ENCODE data around the gene ABRACL. TPM values are rescaled to one million over a fixed set of nuclear protein-coding genes. Genes with fewer than 3 reads are reported as not detected.
"Not testable (repeated sequence)": the region's sequence is repeated elsewhere in the genome, so short reads cannot be mapped to it uniquely, and the experiment has no call there.

Gene ABRACL
- total RNA-seq, 4 donors from 2014 or later = 33.3 to 75.1 (median 42.5) TPM

GRCh38 chr6:139047677-139048076, 19.1 kb downstream of the ABRACL start:
- no peak for TF ChIP-seq CTCF (IDR thresholded peaks at IDR 0.05)
- TF ChIP-seq POLR2A (IDR thresholded peaks at IDR 0.05) = no peak
- no peaks in the 10 kb centered on the region for H3K9me3 ChIP-seq

GRCh38 chr6:139048912-139049311, 20.4 kb downstream of the ABRACL start:
- not testable (repeated sequence) for H3K9me3 ChIP-seq, H3K27me3 ChIP-seq, H3K27ac ChIP-seq, H3K4me1 ChIP-seq, DNase-seq, H3K4me3 ChIP-seq, H3K36me3 ChIP-seq

More at GRCh38 chr6:139047677-139048076, 19.1 kb downstream of the ABRACL start:
- Histone ChIP-seq H3K36me3 (peaks cover 0 to 12% (median 0%) of the 10 kb centered on the region in 3 donors), H3K27ac (no peak overlapping the region), H3K4me1 (no peaks in the 10 kb centered on the region), H3K27me3 (no peaks in the 10 kb centered on the region), H3K4me3 (no peak overlapping the region)
- DNase-seq = no peak

- H3K27ac ChIP-seq, H3K4me3 ChIP-seq, DNase-seq, H3K4me1 ChIP-seq, H3K9me3 ChIP-seq, H3K27me3 ChIP-seq, H3K36me3 ChIP-seq: not testable (repeated sequence)
These were observed 21.7 kb downstream of the ABRACL start for GRCh38 chr6:139050131-139050769.

GRCh38 chr6:139050770-139051313, 22.3 kb downstream of the ABRACL start:
- Histone ChIP-seq H3K4me3 (no peak overlapping the region), H3K27me3 (no peaks in the 10 kb centered on the region), H3K27ac (no peak overlapping the region), H3K36me3 (no peaks in the 10 kb centered on the region), H3K9me3 (no peaks in the 10 kb centered on the region), H3K4me1 (no peaks in the 10 kb centered on the region)
- no peak for TF ChIP-seq POLR2A (IDR thresholded peaks at IDR 0.05)
- TF ChIP-seq CTCF (IDR thresholded peaks at IDR 0.05) = peak in 1 of 6 experiments; percentile 10
- DNase-seq = no peak

GRCh38 chr6:139051396-139052060, 23.0 kb downstream of the ABRACL start:
- Histone ChIP-seq H3K36me3 (no peaks in the 10 kb centered on the region), H3K27me3 (no peaks in the 10 kb centered on the region), H3K9me3 (no peaks in the 10 kb centered on the region), H3K27ac (no peak overlapping the region), H3K4me3 (no peak overlapping the region), H3K4me1 (no peaks in the 10 kb centered on the region)
- DNase-seq = no peak
- TF ChIP-seq POLR2A (IDR thresholded peaks at IDR 0.05) = no peak
- no peak for TF ChIP-seq CTCF (IDR thresholded peaks at IDR 0.05)

GRCh38 chr6:139053382-139053781, 24.8 kb downstream of the ABRACL start:
- no peak for TF ChIP-seq CTCF (IDR thresholded peaks at IDR 0.05)
- no peak for TF ChIP-seq POLR2A (IDR thresholded peaks at IDR 0.05)
- no peaks in the 10 kb centered on the region for H3K9me3 ChIP-seq
- no peak overlapping the region for H3K27ac ChIP-seq
- no peak for DNase-seq
- H3K4me3 ChIP-seq = no peak overlapping the region
- H3K4me1 ChIP-seq = no peaks in the 10 kb centered on the region
- no peaks in the 10 kb centered on the region for H3K36me3 ChIP-seq
- H3K27me3 ChIP-seq = no peaks in the 10 kb centered on the region
